DLD1 (cell line): Measurements from ENCODE around the gene ADIPOR2.

Source experiments
- in situ Hi-C: cut with HindIII; loops from 2 replicates; pipeline ENCODE4 v1.10.0; 2017; ENCODE audit warnings: low sequenced_read_pairs

Gene ADIPOR2

DNA sequence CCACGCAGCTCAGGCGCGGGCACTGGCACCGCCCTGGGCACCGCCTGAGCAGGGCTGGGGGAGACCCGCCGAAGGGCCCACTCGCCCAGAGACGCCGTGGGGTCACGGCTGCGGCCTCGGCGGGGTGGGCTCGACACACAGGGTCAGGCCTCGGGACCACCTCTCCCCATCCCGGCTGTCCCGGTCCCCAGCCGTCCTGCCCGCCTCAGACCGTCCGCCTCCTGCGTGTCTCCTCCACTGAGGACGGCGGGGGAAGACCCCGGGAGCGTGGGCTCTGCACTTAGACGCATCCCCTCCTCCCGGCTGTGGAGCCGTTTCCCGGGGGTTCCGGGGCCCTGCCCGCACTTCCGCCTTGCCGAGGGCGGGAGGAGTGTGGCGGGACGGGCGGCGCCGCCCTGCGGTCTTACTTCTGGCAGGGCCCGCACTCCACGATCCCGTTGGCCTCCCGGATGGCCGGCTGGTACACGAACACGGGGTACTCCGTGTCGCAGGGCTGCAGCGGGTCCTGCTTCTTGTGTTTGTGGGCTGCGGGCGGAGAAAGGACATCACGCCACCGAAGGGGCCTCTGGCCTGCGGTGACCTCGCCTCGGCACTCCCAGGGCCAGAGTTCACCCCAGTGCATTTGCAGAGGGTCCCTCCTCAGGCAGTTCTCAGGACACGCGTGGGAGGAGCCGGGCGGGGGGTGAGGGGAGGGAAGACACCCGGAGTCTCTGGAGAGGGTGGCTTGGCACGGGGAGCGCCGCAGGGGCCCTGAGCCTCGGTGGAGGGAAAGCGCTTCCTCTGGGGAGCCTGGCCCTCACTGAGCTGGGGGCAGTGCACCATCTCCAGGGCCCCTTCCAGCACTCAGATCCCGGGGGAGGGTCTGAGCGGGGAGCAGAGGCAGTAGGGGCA is 106.4 kb downstream of the ADIPOR2 start:
- in situ Hi-C loops, result no loop called here

DNA sequence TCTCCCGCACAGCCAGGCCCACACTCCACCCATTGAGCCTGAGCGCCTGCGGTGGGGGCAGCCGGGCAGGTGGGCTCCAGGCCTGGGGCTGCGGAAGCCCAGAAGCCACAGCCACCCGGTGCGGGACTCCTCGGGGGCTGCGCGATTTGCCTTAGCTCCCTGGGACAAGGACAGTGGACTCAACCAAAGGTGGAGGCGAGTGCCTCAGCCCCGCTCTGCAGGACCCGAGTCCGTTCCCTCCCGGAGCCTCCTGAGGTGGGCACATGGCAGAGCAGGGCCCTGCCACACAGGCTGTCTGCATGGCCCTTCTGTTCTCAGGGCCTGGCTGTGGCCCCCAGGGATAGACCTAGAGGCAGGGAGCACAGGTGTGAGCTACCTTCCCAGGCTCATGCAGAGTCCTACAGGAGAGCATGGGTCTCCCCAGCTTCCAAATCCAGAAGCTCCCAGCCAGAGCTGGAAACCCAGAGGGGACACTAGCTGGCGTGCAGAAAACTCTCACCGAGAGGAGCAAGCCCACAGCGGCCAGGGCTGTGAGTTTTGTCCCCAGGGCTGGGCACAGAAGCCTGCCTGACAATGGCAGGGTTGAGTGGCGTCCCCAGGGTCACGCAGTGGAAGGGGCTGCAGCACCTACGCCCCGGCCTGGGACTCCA is 107.2 kb downstream of the ADIPOR2 start:
- in situ Hi-C loops, result no loop called here

DNA sequence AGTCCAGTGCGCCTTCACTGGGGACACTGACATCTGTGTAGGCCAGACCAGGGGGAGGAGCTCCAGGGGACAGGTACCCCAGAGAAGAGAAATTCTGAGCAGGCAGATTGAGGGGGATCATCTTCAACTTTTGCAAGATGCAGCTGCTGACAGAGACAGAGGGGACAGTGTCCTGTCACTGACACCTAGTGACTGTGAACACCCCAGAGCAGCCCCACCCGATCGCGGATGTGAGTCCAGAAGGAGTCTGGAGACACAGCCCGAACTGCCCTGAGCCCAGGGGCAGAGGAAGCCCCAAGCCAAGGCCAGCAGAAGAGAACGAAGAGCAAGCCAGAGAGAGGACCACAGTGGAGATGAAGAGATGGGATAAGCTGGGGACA is 107.8 kb downstream of the ADIPOR2 start:
- in situ Hi-C loops, result no loop called here

DNA sequence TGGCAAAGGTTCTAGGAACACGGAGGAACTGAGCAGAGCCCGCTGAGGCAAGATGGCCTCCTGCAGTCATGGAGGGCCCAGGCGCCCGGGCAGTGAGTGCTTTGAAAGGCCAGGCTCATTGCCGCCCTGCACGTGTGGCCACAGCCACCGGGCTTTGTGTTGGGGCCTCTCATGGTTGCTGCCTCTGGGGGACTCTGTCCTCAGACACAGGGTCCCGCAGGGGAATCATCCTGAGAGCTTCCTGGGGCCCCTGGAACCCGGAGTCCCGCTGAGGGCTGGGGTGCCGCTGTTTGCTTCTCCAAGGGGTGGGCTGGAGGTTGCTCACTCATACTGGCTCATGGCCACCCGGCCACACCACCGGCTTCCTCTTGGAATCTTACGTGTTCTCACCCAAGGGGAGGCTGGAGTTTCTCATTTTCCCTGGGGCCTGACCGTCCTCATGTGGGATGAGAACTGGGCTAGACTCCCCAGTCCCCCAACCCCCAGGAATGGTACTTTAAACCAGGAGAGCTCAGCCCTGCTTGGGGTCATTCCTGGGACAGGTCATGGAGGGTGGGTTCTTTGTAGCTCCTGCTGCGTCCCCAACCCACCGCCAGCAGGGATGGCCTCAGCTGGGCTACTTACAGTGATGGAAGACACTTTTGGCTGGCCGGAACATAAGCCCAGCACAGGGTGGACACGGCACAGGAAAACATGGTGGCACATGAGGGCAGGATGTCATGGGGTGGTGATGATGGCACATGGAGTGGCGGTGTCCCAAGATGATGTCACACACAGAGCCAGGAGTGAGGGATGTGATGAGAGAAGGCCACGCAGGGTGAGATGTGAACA is 108.4 kb downstream of the ADIPOR2 start:
- in situ Hi-C loops, result no loop called here

DNA sequence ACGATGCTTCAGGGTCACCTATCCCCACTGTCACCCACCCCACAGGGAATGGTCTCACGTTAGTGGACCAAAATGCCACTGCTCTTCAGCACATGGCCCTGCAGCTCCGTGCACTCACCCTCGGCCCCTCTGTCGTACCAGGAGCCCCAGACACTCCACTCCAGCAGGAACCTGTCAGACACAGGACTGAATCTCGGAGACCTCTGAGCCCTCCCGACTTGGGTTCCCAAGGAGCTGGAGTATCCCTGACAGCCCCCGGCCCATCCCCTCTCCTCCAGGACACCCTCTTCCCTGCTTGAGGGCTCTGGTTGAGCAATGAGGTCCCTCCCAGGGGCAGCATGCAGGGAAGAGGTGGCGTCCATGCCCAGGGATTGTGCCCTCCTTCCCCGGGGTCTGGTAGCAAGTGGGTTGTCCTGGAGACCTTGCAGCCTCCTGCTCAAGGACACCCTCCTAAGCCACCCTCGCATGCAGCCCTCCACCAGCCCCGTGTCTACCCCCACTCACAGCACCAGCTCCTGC is 109.1 kb downstream of the ADIPOR2 start:
- in situ Hi-C loops, result no loop called here

DNA sequence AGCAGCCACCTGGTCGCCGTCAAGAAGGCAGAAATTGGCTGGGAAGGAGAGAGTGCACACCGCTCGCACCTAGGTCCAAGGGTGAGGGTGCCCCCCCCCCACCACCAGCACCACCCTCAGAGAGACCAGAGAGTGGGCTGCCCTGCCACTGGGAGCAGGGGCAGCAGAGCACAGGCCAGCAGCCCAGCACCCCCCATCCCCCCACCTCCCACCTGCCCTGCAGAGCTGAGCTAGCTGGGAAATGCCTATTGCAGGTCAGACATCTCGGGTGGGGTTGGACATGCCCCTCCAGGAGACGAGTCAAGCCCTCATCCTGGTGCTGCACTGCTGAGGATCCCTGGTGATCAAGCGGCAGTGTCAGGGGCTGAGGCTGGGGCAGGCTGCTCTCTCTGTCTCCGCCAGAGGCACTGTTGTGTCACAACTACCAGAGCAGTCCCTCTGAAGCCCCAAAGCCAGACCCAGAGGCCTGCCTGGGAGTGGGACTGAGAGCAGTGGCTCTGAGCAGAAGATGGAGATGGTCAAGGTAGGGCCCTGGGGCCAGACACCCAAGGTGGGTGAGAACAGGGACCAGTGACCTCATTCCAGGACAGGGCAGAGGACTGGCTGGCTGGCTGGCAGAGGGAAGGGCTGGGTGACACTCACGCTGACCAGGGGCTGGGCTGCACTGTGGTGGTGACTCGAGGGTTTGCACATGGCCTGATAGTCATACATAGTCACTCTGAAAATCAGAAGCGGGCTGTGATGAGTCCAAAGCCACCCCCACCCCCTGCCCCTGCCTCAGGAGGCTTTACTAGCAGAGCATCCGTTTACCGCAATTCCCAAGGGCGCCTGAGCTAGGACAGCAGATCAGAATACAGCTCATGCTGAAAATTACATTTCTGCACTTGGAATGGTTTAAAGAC is 109.8 kb downstream of the ADIPOR2 start:
- in situ Hi-C loops, result no loop called here

DNA sequence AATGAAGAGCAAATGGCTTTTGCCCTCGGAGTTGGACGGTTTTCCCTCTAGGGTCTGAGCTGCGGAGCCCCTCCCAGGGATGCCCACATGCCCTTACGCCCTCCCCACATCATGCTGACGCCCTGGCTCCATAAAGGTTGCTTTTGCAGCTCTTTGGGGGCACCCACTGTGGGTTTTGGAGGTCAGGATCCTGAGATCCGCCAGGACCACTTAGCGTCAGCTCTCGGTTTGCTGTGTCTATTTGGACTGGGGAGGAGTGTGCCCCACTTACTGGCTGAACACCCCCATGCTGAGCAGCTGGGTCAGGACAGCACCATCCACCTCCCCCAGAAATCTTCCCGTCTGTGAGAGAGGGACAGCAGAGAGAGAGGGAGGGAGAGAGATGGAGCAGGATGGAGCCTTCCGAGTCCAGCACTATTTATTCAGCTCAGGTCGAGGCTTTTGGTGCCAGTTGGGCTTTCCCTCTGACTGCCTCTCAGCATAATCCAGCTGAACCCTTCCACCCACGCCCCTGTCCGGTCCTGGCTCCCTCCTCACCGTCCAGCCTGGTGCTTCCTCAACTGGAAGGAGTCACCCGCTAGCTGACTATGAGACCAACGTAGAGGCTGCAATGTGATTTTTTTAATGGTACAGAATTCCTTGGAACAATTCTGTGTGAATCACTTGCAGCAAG is 110.6 kb downstream of the ADIPOR2 start:
- in situ Hi-C loops, result no loop called here

DNA sequence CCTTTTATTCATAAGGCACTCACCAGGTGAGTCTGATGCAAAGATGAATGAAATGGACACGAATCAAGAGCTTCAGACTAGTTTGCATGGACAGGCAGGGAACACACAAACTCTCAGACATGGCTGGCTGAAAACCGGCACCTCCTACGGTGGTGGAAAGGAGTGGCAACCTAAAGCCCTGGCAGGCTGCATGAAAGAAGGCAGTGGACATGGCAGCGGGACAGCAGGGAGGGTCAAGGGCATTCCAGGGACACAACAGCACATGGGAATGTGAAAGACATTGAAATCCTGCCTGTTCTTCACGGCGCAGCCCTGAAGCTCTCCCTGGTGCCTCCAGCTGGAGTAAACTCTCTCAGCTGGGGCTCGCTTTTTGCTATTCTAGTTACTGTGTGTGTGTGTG is 112.9 kb downstream of the ADIPOR2 start:
- in situ Hi-C loops, result no loop called here

DNA sequence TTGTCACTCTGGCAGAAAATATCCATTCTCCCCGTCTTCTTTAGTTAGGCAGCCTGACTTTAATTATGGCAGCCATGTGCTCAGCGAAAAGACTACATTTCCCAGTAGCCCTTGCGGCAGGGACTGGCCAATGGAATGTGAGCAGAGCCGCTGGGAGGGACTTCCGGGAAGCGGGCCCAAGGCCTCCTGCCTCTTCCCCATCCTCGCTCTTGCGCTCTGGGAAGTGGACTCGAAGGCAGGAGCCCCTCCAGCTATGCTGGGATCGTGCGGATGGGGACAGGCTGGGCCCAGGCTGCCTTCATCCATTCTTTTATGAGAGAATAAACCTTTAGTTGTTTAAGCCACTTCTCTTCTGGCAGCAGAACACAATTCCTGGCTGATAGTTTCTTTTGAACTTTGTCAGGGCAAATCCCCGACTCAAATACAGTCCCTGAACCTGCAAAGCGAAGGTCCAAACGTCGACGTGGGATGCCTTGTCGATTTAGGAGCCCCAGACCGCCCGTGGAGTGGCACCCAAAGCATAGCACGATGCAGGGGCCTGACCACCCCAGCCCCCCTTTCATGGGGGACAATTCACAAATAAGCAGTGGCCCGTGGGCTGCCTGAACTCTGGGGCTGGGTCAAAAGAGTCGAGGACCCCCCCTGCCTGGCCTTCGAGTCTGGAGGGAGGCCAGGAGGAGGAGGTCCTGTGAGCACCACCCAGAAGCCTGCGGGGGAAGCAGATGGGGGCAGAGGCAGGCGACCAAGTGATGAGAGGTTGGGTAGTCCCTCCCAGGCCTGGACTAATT is 113.9 kb downstream of the ADIPOR2 start:
- in situ Hi-C loops, result no loop called here

DNA sequence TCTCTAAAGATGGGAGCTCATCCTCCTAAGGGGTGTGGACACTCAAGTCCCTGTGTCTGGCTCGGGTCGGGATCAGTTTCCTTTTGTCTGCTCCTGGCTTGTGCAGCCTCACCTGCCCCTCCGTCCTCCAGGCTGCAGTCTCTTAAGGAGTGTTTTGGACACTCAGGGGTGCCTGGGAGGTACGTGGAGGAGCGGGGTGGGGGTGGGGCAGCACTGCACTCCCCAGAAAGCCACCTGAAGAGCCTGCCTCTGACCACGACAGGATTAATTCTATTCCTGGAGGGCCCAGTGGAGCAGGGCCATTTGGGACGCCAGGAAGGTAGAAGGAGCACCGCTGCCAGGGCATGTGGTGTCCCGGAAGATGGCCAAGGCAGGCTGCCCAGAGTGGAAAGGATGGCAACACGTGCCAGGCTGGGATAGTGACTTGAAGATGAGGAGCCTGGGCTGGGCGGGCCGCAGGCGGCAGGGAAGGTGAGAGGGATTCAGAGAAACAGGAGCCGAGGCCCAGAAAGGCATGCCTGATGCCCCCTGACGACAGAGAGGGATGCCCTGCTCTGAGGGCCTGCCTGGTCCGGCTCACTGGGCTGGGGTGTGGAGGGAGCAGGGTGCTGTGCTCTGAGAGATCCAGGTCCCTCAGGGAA is 114.7 kb downstream of the ADIPOR2 start:
- in situ Hi-C loops, result no loop called here

DNA sequence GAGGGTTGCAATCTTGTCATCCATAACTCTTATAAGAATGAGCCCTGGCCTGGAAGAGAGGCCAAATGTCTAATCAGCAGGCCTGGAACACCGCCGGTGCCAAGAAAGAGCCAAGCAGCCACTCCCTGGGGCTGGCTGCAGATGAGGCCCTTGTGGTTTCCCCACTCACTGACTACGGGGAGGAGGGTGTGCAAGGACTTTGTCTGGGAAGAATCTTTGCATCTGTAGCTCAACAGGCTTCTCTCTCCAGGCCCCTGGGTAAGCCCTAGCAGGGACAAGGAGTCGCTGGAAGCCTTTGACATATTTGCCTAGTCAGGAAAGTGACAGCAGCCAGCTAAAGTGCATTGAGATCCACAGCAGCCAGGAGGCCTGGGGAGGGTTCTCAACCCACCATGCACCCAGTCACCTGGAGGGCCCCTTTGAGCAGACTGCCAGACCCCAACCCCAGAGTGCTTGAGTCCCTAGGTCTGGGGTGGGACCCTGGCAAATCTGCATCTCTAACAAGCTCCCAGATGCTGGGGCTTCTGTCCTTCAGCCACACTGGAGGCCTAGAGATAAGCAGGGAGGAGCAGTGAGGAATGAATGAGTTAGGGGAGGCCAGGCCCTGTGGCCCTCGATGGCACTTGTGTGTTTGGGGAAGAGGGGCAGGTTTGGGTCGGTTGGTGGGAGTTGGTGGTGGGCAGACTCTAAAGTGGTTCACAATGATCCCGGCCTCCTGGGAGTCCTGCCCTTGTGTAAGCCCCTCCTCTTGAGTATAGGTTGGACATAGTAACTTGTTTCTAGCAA is 115.6 kb downstream of the ADIPOR2 start:
- in situ Hi-C loops, result no loop called here

DNA sequence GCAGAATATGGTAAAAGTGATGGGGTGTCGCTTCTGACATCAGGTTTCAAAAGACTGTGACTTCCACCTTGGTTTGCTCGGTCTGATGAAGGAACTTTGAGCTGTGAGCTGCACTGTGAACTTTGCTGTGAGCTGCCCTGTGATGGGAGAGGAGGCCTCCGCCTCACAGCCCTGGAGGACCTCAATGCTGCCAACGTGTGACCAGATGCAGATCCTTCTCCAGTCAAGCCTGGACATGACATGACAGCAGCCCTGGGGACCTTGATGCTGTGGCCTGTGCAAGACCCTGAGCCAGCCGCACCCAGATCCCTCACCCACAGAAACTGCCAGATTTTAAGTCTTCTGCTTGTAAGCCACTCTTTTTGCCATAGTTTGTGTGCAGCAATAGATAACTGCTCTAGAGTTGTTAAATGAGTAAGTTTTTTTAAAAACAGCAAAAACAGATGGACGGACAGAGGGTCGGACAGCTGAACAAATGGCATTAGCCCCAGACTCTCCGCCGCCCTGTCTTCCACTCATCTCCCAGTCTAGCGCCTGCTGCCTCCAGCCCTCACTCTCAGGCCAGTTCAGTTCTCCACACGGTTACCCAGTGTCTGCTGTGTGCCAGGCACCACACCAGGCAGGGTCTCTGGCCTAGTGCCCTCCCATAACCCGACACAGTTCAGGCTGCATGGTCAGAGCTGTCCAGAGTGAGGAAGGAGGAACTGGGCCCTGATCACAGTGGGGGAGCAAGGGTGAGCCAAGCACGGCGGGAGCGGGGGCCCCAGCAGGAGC is 116.4 kb downstream of the ADIPOR2 start:
- in situ Hi-C loops, result no loop called here

DNA sequence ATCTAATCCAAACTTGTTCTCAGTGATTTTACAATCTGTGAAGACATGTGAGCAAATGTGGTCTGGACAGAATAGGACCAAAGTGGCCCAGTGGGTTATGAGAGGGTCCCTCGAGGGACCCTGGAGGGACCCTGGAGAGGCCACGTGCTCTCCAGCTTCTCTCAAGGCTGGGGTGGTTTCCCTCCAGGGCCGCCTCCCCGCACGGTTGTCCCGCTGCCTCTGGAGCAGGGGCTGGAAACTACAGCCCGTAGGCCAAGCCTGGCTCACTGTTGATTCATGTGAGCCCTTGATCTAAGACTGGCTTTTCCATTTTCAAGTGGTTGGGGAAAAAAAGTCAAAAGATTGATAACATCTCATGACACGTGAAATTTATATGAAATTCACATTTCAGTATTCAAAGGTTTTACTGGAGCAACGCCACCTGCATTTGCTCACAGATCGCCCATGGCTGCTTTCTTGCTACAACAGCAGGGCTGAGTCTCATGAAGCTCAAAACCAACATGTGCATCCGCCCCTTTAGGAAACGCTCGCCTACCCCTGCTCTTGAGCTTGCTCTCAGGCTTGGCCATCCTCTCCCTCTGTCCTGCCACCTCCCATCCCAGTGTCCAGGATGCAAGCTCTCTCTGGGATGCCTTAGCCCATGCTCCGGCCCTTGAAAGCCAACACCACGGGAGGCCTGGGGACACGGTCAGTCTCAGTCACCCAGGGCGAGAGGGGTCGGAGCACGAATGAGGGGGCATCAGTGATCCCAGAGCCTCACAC is 117.3 kb downstream of the ADIPOR2 start:
- in situ Hi-C loops, result no loop called here

DNA sequence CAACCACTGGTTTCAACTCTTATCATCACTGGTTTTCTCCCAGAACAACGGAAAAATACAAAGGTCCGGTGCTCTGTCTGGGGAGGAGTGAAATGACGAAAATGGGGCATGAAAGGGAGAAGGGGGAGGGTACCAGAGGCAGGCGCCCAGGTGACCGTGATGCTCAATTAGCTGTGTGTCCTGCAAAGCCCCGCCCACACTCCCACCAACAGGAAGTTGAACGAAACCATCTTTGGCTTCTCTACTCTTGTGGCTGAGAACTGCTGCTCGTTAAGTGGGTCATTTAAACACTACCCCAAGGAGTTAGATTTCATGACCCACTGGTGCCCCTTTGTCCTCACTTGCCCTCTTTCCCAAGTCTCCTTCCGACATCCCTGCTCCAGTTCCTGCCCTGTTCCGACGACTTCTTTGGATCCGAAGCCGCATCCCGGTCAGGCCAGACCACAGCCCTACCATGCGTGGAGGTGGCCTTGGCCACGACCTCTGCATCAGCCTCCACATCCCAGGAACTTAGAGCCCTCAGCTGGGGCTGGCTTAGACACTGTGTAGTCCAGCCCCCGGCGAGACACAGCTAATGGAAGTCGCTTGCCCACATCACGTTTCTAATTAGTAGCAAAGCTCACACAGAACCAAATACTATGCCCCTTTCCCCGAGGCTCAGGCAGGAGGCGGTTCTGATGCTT is 118.1 kb downstream of the ADIPOR2 start:
- in situ Hi-C loops, result no loop called here

DNA sequence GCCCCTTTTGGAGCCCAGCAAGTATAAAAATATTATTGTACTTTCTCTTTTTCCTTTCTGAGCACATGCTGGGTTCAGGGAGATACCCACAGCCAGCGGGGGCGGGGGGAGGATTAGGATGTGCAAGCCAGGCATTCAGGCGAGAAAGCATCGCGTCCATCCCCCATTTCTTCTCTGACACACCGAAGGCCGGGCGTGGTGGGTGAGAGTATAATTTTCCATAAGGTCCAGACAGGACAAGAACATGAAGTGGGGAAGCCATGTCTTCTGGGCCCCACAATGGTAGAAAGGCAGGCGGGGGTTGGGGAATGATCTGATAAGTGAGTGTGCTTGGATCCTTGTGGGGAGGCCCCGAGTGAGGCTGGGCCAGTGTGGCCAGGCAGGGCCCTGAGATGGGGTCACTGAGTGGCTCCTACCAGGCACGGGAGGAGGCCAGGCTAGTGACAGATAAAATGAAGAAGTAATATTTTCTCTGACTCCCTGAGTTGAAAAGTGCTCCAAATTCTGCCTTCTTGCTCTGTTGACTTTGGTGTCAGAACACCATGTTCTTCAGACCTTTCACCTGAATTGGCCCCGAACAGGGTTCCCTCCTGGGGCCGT is 118.8 kb downstream of the ADIPOR2 start:
- in situ Hi-C loops, result no loop called here
